CD14-positive monocyte (primary cell): ENCODE data around the gene CFAP410. TPM values are rescaled to one million over a fixed set of nuclear protein-coding genes. Genes with fewer than 3 reads are reported as not detected.

Source experiments
- DNase-seq, 3 donors: peaks; one replicate each; pipeline ENCODE4 v3.0.0-alpha.2; 2011 to 2022
- H2AFZ ChIP-seq: 2 replicates; pipeline ENCODE4 v1.6.0; 2012; ENCODE audit warnings: mild to moderate bottlenecking, low read depth, low read length, inconsistent platforms; ENCODE audit not compliant: insufficient read depth, poor library complexity, severe bottlenecking
- H3K27ac ChIP-seq, 2 donors: 1 replicate in 1 of 2; 2 replicates in 1 of 2; pipeline ENCODE4 v1.5.1; 2012 to 2013; ENCODE audit warnings: low read length in 2 of 2, control low read depth in 1 of 2, inconsistent platforms in 1 of 2, low read depth in 1 of 2, mild to moderate bottlenecking in 1 of 2
- H3K27me3 ChIP-seq, 2 donors: one replicate each; pipeline versions ENCODE4 v1.6.0 to v1.6.1; 2011 to 2013; ENCODE audit warnings: low read length in 2 of 2; ENCODE audit not compliant: control insufficient read depth in 2 of 2, insufficient read depth in 2 of 2
- H3K36me3 ChIP-seq, 2 donors: replicated peaks in 1 of 2; 1 replicate in 1 of 2; 2 replicates in 1 of 2; pipeline versions ENCODE4 v1.5.1 to v1.6.1; 2012 to 2013; ENCODE audit warnings: low read length in 2 of 2, control low read depth in 1 of 2, inconsistent platforms in 1 of 2, mild to moderate bottlenecking in 1 of 2; ENCODE audit not compliant: insufficient read depth in 2 of 2, control insufficient read depth in 1 of 2
- H3K4me1 ChIP-seq, 2 donors: 1 replicate in 1 of 2; 2 replicates in 1 of 2; pipeline versions ENCODE4 v1.5.1 to v1.6.1; 2012 to 2013; ENCODE audit warnings: low read length in 2 of 2, control low read depth in 1 of 2, inconsistent platforms in 1 of 2, mild to moderate bottlenecking in 1 of 2, moderate library complexity in 1 of 2; ENCODE audit not compliant: insufficient read depth in 2 of 2, control insufficient read depth in 1 of 2
- H3K4me2 ChIP-seq: replicated peaks from 2 replicates; pipeline ENCODE3; 2012; ENCODE audit warnings: low read length, moderate library complexity, mild to moderate bottlenecking; ENCODE audit not compliant: poor library complexity, severe bottlenecking; ENCODE audit errors: extremely low read depth
- H3K4me3 ChIP-seq, 3 experiments: fragments of 200-600 bp in 1 of 3; sonication (generic) in 1 of 3; replicated peaks in 1 of 3; 1 replicate in 2 of 3; 2 replicates in 1 of 3; pipeline ENCODE4 v1.5.1; 2011 to 2013; ENCODE audit warnings: low read length in 3 of 3, mild to moderate bottlenecking in 3 of 3, control low read depth in 2 of 3, low read depth in 2 of 3, inconsistent platforms in 1 of 3, moderate library complexity in 1 of 3
- H3K79me2 ChIP-seq: 2 replicates; pipeline ENCODE4 v1.6.0; 2012; ENCODE audit warnings: mild to moderate bottlenecking, control low read depth, inconsistent platforms, low read length, moderate library complexity; ENCODE audit not compliant: insufficient read depth
- H3K9ac ChIP-seq: 2 replicates; pipeline ENCODE4 v1.6.0; 2017; ENCODE audit warnings: low read length, mild to moderate bottlenecking; ENCODE audit not compliant: insufficient read depth, poor library complexity, severe bottlenecking
- H3K9me3 ChIP-seq, 2 donors: replicated peaks in 1 of 2; 1 replicate in 1 of 2; 2 replicates in 1 of 2; pipeline versions ENCODE4 v1.5.1 to v1.6.1; 2012 to 2013; ENCODE audit warnings: low read length in 2 of 2, control low read depth in 1 of 2; ENCODE audit not compliant: control insufficient read depth in 1 of 2, insufficient read depth in 1 of 2
- H4K20me1 ChIP-seq: 2 replicates; pipeline ENCODE4 v1.6.0; 2012; ENCODE audit warnings: mild to moderate bottlenecking, low read length, control low read depth, moderate library complexity; ENCODE audit not compliant: insufficient read depth
- H3K27ac Mint-ChIP-seq, 7 donors: one replicate each; pipeline ENCODE4 v1.8.0; 2020; ENCODE audit warnings: mild to moderate bottlenecking in 7 of 7, mixed read lengths in 7 of 7, moderate library complexity in 6 of 7, inconsistent platforms in 2 of 7
- H3K27me3 Mint-ChIP-seq, 3 donors: one replicate each; pipeline ENCODE4 v1.8.0; 2021 to 2022; ENCODE audit warnings: low read depth in 3 of 3, mild to moderate bottlenecking in 3 of 3, mixed read lengths in 3 of 3, moderate library complexity in 3 of 3, inconsistent platforms in 1 of 3
- H3K36me3 Mint-ChIP-seq, 2 donors: one replicate each; pipeline ENCODE4 v1.8.0; 2020; ENCODE audit warnings: mixed read lengths in 2 of 2, inconsistent platforms in 1 of 2, mild to moderate bottlenecking in 1 of 2
- H3K4me1 Mint-ChIP-seq: one replicate; pipeline ENCODE4 v1.8.0; 2020; ENCODE audit warnings: mild to moderate bottlenecking, mixed read lengths
- H3K4me3 Mint-ChIP-seq, 2 donors: one replicate each; pipeline ENCODE4 v1.8.0; 2020; ENCODE audit warnings: mild to moderate bottlenecking in 2 of 2, mixed read lengths in 2 of 2, moderate library complexity in 1 of 2
- H3K9me3 Mint-ChIP-seq, 7 donors: one replicate each; pipeline ENCODE4 v1.8.0; 2020 to 2022; ENCODE audit warnings: mixed read lengths in 7 of 7, mild to moderate bottlenecking in 6 of 7, moderate library complexity in 6 of 7, inconsistent platforms in 2 of 7
- CTCF ChIP-seq: fragments of 200-600 bp; IDR thresholded peaks from one replicate; pipeline ENCODE4 v1.8.0; 2022; ENCODE audit warnings: antibody characterized with exemption, mild to moderate bottlenecking
- WGBS: methylation state at CpG from one replicate; pipeline ENCODE4 v1.1.5; 2013; ENCODE audit warnings: missing lambda C conversion rate; ENCODE audit not compliant: insufficient coverage; 5-methylcytosine and 5-hydroxymethylcytosine counted together
- intact Hi-C, 2 donors: fragments of 100-400 bp; cut with micrococcal nuclease; formaldehyde crosslinking; loops; one replicate each; pipeline versions ENCODE4 v1.15.0 to v1.15.1; 2023
- polyA plus RNA-seq, 3 donors: library from polyadenylated mRNA; depleted of rRNA in 1 of 3; unstranded in 2 of 3; stranded (reverse) in 1 of 3; fragments of 300-500 nt in 2 of 3; fragments of >200 nt in 1 of 3; fragmentation: Illumina TruSeq in 2 of 3; gene quantifications; 1 replicate in 2 of 3; 2 replicates in 1 of 3; pipeline ENCODE4 v1.2.3, GENCODE V29; 2012 to 2021

Gene CFAP410
- polyA plus RNA-seq, 3 donors: 14.8 to 23.5 (median 17.3) TPM

- Histone ChIP-seq H2AFZ (peak overlapping the region; percentile 50), H3K9me3 (no peaks in the 10 kb centered on the region), H4K20me1 (peaks cover 51% of the 10 kb centered on the region), H3K36me3 (peaks cover 0 to 2% of the 10 kb centered on the region in 2 donors), H3K27ac (peak overlapping the region in 1 of 2 donors; percentile 78), H3K9ac (peak overlapping the region; percentile 84), H3K4me2 (peak overlapping the region; percentile 97), H3K27me3 (peaks cover 0 to under 1% of the 10 kb centered on the region in 2 donors), H3K79me2 (peaks cover 52% of the 10 kb centered on the region), H3K4me1 (peaks cover 37 to 48% of the 10 kb centered on the region in 2 donors), H3K4me3 (peak overlapping the region; percentile 63 to 85 (median 64))
- intact Hi-C loops: loop anchor here in 1 of 2 donors (2.0 kb wide), 1 partner anchor 38 kb away; the partner anchor contains the start of gene CFAP410
- WGBS: under 1% methylated on average over 61 of the region's 67 CpGs
- Mint-ChIP-seq H3K27ac (peak overlapping the region in 4 of 7 donors; percentile 53 to 80 (median 70)), H3K36me3 (peaks cover 3 to 5% of the 10 kb centered on the region in 2 donors), H3K27me3 (peaks cover 4 to 7% (median 4%) of the 10 kb centered on the region in 3 donors), H3K4me3 (peak overlapping the region; percentile 80 to 85), H3K4me1 (peaks cover 49% of the 10 kb centered on the region), H3K9me3 (no peaks in the 10 kb centered on the region)
- peak; percentile 32 to 51 (median 34) for DNase-seq
- TF ChIP-seq CTCF: no peak
These were observed 38.8 kb downstream of the CFAP410 start for GRCh38 chr21:44300262-44300959.

- H4K20me1 ChIP-seq: peaks cover 43% of the 10 kb centered on the region
- H3K36me3 Mint-ChIP-seq: peaks cover 3% of the 10 kb centered on the region in 2 donors
- no peaks in the 10 kb centered on the region for H3K9me3 Mint-ChIP-seq
- peak within 1 kb of the TSS; percentile 76 for H2AFZ ChIP-seq
- H3K27ac ChIP-seq: peak within 1 kb of the TSS; percentile 82 to 85
- peak within 1 kb of the TSS; percentile 97 for H3K4me2 ChIP-seq
- peaks cover 0 to 2% of the 10 kb centered on the region in 2 donors for H3K36me3 ChIP-seq
- peaks cover 2 to 11% (median 4%) of the 10 kb centered on the region in 3 donors for H3K27me3 Mint-ChIP-seq
- H3K4me3 ChIP-seq: peak within 1 kb of the TSS; percentile 63 to 85 (median 64)
- peak within 1 kb of the TSS; percentile 81 to 90 for H3K4me3 Mint-ChIP-seq
- H3K27me3 ChIP-seq: peaks cover 0 to 2% of the 10 kb centered on the region in 2 donors
- under 1% methylated on average over 93 of the region's 94 CpGs for WGBS
- no peaks in the 10 kb centered on the region for H3K9me3 ChIP-seq
- peak within 1 kb of the TSS; percentile 89 to 93 (median 90) for H3K27ac Mint-ChIP-seq
- no peak for TF ChIP-seq CTCF
- H3K4me1 ChIP-seq: peaks cover 37 to 48% of the 10 kb centered on the region in 2 donors
- peaks cover 43% of the 10 kb centered on the region for H3K4me1 Mint-ChIP-seq
- intact Hi-C loops: loop anchor here in 1 of 2 donors (2.0 kb wide), 1 partner anchor 39 kb away; the partner anchor contains the start of gene CFAP410
- peak within 1 kb of the TSS; percentile 84 for H3K9ac ChIP-seq
- peak; percentile 42 to 43 (median 42) for DNase-seq
- H3K79me2 ChIP-seq: peaks cover 44% of the 10 kb centered on the region
These were observed 39.5 kb downstream of the CFAP410 start, which contains the start of gene PFKL for GRCh38 chr21:44299458-44300261. Gene PFKL, plus strand, starts transcription at chr21:44300053. Its CDS starts 53 bp downstream, at chr21:44300106.
